Stimulated activated CD8-positive, alpha-beta memory T cell treated with anti-CD3 and anti-CD28 coated beads, Interleukin-7, amount 100 ng/mL, for 4 hours (primary cell): ENCODE measurements around the gene NIFK.

Experiments used
- DNase-seq, 2 donors: peaks; one replicate each; pipeline ENCODE4 v3.0.0-alpha.2; 2020; ENCODE audit warnings: low read depth in 2 of 2

The NIFK gene

DNA sequence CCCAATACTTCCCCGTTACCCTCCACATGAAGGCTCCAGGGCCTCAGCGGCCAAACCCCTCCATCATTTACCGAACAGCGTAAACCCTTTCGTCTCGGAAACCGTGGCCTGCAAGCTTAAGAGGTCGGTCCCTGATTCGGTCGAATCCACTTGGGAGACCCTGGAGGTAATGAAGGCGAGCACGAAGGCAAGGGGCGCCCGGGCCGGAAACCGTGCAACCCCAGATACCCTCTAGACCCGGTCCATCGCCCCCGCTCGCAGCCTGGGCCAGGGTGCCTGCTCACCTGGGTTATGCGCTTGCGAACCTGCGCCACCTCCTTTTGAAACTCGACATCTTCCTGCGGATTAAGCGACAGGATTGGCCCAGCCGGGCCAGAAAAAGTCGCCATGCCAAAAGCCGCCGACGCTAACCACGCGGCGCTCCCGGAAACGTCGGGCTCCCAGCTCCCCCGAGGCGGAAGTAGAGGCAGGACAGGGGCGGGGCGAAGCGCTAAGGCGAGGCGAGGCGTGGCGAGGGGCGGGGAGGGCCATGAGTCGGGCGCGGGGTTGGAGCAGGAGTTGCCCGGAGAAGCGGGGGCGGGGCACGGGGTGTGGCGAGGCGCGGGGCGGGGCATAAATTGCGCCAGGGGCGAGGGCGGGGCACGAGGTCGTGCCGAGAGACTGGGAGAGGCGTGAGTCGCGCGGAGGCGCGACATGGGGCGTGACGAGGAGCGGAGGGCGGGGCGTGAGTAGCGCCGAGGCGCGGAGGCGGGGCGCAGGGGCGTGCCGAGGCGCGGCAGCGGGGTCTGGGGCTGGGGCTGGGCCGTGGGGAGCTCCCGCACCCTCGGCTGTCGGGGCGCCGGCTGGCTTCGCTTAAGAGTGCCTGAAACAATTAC lies at the start of gene NIFK:
TSS of gene NIFK (minus strand) at position 414 of the 875 bp plus-strand sequence. CDS start at position 389, 25 bp downstream.
- DNase-seq = peak; percentile 99 to 100

DNA sequence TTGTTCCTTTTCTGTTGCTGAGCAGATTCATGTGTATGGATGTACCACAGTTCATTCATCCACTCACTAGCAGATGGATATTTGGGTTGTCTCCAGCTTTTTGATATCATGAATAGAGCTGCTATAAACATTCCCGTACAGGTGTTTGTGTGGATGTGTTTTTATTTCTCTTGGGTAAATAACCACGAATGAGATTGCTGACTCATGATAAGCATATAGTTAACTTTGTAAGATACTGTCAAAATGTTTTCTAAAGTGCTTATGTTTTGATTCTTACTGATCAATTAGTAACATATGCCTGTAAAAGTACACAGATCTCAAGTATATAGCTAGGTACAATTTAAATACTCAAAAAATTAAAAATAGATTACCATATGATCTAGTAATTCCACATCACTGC lies 46.5 kb upstream of the NIFK start:
- DNase-seq = no peak

DNA sequence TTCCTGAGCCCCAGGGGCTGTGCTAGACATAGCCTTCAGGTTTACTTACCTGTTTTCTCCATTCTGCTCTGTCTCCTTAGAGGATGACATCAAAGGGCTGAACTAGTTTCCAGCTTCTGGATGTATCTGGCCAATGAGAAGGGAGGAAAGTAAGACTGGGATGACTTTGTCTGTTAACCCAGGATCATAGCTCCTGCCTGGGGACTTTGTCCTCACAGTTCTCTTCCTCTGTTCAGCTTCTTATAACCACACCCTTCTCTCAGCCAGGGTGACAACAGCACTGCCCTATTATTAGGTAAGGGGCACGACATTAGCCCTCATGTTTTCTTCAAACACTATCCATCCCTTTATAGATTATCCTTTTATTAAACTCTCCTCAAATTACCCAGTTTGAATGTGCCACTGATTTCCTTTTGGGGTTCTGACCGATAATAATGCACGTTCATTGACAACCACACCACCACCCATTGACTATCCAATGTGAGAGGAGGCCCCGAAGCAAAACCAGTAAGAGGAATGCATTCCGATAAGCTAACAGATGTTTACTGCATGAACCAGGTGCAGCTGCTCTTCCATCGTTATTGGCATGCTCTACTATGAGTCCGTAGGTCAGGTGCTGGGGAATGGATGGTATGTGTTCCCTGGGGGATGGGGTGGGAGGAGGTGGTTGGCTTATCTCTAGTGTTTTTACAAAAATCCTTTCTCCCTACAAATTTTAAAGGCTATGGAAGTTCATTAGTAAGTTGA lies 42.2 kb upstream of the NIFK start:
- no peak for DNase-seq

DNA sequence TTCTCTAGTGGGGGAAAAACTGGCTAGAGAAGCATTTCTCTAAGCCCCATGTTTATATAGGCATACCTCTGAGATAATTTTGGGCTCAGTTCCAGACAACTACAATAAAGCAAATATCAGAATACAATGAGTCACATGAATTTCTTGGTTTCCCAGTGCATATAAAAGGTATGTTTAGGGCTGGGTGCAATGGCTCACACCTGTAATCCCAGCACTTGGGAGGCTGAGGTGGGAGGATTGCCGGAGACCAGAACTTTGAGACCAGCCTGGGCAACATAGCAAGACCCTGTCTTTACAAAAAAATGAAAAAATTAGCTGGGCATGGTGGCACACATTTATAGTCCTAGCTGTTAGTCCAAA lies 41.0 kb upstream of the NIFK start:
- no peak for DNase-seq

DNA sequence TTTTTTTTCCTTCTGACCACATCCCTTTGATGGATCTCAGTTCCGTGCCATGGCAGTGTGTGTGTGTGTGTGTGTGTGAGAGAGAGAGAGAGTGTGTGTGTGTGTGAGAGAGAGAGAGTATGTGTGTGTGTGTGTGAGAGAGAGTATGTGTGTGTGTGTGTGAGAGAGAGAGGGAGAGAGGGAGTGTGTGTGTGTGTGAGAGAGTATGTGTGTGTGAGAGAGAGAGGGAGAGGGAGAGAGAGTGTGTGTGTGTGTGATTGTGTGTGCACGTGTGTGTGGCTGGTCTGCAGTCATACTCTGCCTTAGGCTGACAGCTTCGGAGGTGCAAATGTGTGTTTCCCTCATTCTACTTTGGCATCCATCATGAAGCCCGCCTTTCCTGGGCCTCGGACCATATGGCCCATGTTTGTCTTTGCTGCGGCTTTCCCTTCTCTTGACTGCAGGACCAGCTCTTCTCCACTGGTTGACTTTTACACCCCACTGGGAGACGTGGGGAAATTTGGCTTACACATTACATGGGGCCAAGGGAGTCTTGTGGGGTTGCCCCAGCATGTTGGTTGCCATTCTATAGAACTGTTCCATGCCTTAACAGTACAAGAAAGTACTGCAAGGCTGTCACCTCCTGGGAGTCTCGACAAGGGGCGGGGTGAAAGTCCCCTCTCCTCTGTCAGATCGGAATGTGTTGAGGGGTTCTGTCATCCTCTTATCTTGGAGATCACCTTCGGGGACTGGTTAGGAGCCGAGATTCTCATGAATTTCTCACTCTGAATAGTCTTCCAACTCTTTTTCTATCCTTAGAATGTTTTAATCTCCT lies 40.4 kb upstream of the NIFK start:
- no peak for DNase-seq

DNA sequence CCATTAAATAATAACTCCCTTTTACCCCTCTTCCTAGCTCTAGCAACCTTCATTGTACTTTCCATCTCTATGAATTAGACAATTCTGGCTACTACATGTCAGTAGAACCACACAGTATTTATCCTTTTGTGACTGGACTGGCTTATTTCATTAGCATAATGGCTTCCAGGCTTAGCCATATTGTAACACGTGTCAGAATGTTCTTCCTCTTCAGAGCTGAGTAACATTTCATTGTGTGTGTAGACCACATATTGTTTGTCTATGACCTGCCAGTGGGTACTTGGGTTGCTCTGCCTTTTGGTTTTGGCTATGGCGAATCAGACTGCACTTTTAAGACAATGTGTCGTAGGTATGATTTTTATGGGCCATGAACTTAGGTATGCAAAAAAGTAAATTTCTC lies 39.7 kb upstream of the NIFK start:
- no peak for DNase-seq

DNA sequence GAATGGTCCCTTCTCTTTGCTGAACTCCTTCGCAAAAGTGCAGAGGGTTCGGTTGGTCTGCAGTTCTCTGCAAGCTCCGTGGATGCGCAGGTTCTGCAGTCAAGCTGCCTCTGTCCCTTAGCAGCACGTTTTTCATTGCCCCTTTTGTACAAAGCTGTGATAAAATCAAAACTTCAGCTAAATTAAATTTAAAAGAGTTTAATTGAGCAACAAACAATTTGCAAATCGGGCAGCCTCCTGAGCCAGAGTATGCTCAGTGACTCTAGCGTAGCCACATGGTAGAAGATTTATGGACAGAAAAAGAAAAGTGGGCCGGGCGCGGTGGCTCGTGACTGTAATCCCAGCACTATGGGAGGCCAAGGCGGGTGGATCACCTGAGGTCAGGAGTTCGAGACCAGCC lies 37.6 kb upstream of the NIFK start:
- DNase-seq = no peak

DNA sequence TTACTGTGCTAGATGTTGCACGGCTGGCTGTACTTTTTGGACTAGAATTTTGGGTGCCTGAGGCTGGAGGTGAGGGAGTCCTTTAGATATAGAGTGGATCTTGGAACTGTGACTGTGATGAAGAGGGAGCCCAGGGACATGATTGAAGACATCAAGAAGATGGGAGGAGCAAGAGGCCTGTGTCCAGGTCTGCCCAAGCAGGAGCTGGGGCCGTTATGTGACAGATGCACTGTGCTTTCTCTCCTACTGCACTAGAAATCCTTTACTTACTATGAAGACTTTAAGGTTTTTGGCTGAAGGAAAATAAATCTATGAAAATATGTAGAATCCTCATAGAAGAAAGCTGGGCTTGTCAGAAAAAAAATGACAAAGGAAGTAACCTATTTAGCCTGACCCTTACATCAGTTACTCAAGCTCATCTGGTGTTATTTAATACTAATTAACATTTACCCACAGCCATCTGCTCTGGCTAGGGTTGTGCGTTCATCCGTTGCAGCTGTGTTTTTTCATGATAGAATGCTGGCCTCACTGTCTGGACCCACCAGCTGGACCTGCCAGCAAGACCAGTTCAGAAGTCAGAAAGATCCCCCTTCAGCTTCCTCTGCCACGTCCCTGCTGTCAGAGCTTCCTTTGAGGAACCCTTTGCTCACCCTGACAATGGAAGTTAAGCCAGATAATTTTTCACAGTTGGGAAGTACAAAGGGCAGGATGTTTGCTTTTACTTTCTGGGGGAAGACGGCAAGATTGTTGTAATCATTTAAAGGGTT lies 35.5 kb upstream of the NIFK start:
- DNase-seq = no peak

DNA sequence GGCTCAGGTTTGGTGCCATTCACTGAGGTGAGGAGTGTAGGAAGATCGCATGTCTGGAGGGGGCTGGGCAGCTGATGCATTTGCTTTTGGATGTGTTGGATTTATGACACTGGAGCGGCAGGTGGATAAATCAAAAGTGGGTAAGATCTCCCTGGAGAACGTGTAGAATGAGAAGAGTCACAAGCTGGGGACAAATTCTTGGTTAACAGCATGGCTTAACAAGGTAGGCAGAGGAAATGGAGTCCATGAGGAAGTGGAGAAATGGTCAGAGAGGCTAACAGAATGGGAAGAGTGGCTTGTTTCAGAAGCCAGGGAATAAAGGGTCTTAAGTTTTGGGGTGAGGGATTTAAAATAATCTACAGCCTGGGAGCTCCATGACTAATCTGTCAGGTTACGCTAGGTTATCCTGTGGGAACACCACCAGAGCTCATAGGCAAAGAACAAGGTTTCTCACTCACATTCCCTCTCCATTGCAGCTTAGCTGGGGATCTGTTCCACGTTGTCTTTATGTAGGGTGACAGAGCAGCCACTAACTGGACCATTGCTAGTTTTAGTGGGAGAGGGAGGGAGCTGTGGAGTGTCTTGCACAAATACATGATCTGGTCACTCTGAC lies 31.6 kb upstream of the NIFK start:
- no peak for DNase-seq

DNA sequence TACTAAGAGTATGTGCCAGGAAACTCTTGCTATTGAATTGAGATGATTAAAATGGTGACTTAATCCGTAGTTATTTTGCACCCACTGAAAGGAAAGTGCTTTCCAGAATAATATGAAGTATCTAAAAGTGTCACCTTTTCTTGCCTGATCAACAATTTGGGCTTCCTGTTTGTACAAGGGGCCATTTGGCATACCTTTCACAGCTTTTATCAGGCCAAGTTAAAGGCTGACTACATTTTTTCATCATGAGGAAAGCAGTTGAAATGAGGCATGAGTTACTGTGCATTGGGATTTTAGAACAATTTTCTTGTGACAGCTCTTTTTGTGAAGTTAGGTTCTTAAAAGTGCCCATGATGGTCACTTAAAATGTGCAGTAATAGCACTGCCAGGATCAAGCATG lies 29.9 kb upstream of the NIFK start:
- no peak for DNase-seq

DNA sequence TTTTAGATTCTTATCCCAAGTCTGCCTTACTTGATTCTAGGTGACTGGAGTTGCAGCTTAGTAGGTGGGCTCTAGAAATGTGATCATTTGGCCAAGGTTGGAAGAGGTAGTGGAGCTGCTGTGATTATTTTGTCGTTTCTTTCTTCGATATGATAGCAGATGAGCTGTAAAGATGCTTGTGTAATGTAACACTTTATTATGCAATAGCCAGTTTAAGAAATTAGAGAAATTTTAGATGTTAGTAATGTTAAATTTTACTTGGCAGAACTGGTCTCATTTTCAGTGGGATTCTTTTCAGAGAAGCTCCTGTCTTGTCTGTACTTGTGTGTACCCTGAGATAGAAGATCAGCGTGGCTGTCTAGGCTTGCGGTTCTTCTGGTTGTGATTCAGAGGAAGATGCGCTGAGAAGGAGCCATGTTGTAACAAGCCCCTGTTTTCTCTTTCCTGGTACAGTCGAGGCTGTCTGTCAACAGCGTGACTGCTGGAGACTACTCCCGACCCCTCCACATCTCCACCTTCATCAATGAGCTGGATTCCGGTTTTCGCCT lies 28.1 kb upstream of the NIFK start:
- no peak for DNase-seq

DNA sequence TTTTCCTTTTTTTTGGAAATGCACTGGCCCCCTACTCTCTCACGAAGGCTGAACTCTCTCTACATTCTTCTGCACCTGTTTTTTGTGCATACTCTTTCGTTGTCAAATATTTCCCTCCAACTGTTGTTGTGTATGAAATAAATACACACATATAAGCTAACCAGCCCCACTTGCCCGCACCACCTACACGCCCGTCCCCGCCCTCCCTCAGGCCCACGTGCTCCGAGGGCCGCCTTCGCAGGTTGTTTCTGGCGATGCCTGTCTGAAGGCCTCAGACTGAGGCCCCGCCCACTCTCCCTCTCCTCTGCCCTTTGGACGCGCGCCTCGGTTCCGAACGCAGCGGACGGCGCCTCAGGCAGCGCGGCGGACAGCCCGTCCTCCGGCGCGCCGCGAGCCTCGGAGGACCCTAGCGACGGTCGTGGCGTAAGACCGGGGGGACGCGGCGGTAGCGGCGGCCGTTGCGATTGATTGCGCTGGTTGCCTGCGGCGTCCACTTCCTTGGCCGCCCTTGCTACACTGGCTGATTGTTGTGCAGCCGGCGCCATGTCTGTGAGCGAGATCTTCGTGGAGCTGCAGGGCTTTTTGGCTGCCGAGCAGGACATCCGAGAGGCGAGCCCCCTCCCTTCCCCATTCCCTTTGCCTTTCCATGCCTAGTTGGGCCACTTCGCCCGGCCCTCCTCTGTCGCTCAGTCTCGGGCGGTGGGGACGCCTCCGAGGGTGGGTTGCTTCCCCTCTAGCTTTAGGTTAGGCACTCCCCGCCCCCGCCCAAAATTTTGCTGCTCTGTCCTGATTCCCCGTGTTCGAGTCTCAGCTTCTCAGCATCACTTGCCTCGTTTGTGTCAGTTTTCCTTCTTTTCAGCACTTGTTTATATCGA lies 18.8 kb upstream of the NIFK start, which contains the start of gene TSN:
TSS of gene TSN (plus strand) at position 415 of the 875 bp plus-strand sequence. CDS start at position 544, 129 bp downstream.
- DNase-seq = peak; percentile 96

DNA sequence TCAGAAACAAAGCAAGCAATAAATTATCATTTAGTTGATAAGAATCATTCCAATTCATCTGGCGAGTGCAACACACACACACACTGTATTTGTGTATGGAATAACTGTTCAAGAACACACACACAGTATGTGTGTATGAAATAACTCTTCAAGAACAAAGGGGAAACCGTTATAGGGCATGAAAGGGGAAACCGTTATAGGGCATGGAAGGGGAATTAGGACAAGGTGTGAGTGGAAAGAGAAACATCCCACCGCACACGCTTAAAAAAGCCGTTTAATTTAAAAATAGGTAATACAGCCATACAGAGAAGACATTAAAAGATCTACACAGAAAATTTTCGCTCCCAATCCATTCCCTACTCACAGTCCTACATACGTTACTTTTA lies 18.2 kb upstream of the NIFK start:
- no peak for DNase-seq

DNA sequence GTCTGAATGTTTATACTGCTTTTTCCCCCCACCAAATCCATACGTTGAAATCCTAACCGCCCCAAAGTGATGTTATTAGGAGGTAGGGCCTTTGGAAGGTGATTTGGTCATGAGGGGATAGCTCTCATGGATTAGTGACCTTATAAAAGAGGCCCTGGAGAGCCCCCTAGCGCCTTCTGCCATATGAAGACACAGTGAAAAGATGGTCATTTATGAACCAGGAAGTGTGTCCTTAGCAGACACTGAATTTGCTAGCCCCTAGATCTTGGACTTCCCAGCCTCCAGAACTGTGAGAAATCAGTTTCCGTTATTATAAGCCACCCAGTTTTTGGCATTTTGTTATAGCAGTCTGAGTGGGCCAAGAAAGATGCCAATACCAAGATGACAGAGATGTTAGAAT lies 11.5 kb upstream of the NIFK start:
- no peak for DNase-seq

DNA sequence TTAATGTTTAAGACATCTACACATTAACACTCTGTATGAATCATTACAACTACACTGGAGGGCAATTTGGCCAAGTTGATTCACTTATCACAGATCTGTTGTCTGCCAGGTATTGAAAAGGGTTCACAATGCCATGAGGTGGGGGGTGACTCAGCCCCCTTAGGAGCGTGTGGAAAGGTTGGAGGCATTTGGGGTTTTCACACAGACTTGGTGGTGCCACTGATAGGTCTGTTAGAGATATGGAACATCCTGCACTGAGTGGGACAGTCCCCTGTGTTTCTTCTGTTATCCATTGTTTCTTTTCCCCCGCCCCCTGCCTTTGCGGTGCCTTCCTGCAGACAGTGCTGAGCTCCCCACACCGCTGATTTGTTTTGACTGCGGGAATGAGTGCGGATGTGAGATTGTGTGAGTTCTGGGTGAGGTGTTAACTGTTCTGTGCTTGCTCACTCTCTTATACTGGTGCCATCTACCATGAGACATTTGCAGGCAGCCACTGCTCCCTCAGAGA lies 9.4 kb upstream of the NIFK start:
- no peak for DNase-seq

DNA sequence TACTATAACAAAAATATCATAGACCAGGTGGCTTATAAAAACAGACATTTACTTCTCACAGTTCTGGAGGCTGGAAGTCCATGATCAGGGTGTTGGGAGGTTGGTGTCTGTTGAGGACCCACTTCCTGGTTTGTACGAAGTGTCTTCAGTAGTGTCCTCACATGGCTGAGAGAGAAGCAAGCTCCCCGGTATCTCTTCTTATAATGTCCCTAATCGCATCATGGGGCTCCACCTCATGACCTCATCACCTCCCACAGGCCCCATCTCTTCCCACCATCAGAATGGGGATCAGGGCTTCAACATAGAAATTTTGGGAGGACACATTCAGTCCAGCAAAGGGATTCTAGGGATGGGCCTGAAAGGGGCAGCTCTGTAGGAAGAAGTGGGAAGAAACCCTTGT lies 4.8 kb upstream of the NIFK start:
- no peak for DNase-seq

DNA sequence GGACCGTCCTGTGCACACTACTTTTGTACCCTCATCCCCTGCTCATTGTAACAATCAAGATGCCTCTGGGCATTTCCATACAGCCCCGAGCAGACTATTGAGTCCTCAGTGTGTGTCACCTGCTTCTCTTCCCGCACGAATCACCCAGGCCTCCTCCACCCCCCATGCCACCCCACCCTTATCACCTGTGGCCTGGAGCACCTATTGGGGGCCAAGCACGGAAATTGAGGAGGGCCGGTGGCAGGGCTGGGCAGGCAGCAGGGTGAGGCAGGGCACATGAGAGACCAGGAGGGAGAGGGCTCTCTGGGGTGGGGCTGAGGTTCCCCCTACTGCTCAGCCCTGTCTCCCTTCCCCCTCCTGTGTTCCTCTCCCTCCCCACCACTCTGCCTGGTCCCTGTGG lies 4.3 kb upstream of the NIFK start:
- DNase-seq = no peak

DNA sequence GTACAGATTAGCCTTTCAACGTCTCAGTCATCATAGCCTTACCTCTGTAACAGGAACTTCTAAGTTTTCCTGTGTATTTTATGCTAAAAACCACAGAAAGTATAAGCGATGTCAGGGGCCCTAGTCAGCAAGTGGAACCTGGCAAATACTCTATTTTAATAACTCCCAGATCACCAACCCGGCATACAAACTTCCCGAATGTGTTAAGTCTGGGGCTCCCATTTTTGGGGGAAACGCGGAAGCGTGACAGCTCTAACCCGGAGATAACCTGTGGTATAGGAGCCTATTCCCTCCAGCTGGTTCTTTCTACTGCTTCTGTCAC lies 574 bp downstream of the NIFK start:
- DNase-seq = no peak

DNA sequence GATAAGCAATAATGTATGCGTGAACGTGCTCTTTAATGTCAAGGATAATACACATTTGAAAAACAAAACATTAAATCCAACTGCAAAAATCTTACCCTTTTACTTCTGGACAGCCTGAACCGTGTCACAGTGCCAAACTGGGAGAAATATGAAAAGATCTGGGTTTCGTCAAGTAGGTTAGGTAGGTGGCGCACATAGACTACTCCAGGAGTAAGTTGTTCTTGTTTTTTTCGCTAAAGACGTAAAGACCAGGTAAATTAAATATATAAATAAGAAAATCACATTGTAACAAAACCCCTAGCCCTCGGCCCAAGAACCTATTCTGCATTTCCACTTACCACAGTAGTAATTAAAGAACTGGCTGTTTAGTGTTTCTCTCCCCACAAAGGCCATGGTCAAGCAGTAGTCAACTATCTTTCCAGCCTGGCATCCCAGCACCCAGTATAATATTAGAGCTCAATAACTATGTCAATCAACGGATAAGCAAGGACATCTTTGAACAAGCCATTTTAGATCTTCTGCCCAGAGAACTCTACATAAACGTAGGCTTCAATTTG lies 1.1 kb downstream of the NIFK start:
- DNase-seq = no peak
